HG02943 (cell line): Measurements from ENCODE around the gene NOL12.
A peak's percentile ranks its signal among the peaks of the same experiment; 100 is the strongest.
"Not testable (repeated sequence)": the region's sequence is repeated elsewhere in the genome, so short reads cannot be mapped to it uniquely, and the experiment has no call there.

ENCODE experiments used
- ATAC-seq: cut with Tn5 transposase; IDR thresholded peaks from one replicate; pipeline ENCODE4 v1.9.1; 2021; ENCODE audit warnings: mild to moderate bottlenecking, low read depth, moderate library complexity; ENCODE audit not compliant: unreplicated experiment

Gene NOL12

GRCh38 chr22:37678372-37678771, 7.8 kb upstream of the NOL12 start:
- no peak for ATAC-seq

GRCh38 chr22:37679670-37680069, 6.5 kb upstream of the NOL12 start:
- no peak for ATAC-seq

- no peak for ATAC-seq
Observed at GRCh38 chr22:37680191-37680851, 5.8 kb upstream of the NOL12 start.

GRCh38 chr22:37681001-37681424, 5.1 kb upstream of the NOL12 start:
- ATAC-seq, result no peak

- no peak for ATAC-seq
Observed at GRCh38 chr22:37681556-37682049, 4.5 kb upstream of the NOL12 start.

- no peak for ATAC-seq
Observed at GRCh38 chr22:37684803-37685615, 1.1 kb upstream of the NOL12 start.

GRCh38 chr22:37690407-37690806, 4.3 kb downstream of the NOL12 start:
- ATAC-seq, result no peak

GRCh38 chr22:37690901-37691504, 4.9 kb downstream of the NOL12 start:
- no peak for ATAC-seq

- ATAC-seq, result no peak
Observed at GRCh38 chr22:37692627-37693285, 6.6 kb downstream of the NOL12 start.

GRCh38 chr22:37694131-37694530, 8.0 kb downstream of the NOL12 start:
- not testable (repeated sequence) for ATAC-seq

GRCh38 chr22:37696260-37696656, 10.1 kb downstream of the NOL12 start:
- not testable (repeated sequence) for ATAC-seq

GRCh38 chr22:37696657-37697537, 10.8 kb downstream of the NOL12 start, which contains the start of gene TRIOBP:
TRIOBP (plus strand) TSS chr22:37697048; CDS start chr22:37701366, 4,318 bp downstream.
- peak; percentile 60 for ATAC-seq

GRCh38 chr22:37697538-37697835, 11.3 kb downstream of the NOL12 start:
- ATAC-seq, result no peak

- ATAC-seq, result no peak
Observed at GRCh38 chr22:37701141-37701786, 15.1 kb downstream of the NOL12 start.

GRCh38 chr22:37703906-37704305, 17.8 kb downstream of the NOL12 start:
- no peak for ATAC-seq

GRCh38 chr22:37704645-37705044, 18.5 kb downstream of the NOL12 start:
- ATAC-seq, result no peak

- ATAC-seq, result no peak
Observed at GRCh38 chr22:37705205-37705604, 19.1 kb downstream of the NOL12 start.

- ATAC-seq, result no peak
Observed at GRCh38 chr22:37708580-37709444, 22.7 kb downstream of the NOL12 start.

- no peak for ATAC-seq
Observed at GRCh38 chr22:37709445-37709765, 23.3 kb downstream of the NOL12 start.
